HG02840 (cell line): ENCODE results near the gene PLEKHA5.

ENCODE experiments used
- ATAC-seq: cut with Tn5 transposase; IDR thresholded peaks from one replicate; pipeline ENCODE4 v1.9.1; 2021; ENCODE audit warnings: mild to moderate bottlenecking, moderate library complexity, moderate number of reproducible peaks; ENCODE audit not compliant: unreplicated experiment, low FRiP score

Gene PLEKHA5

DNA sequence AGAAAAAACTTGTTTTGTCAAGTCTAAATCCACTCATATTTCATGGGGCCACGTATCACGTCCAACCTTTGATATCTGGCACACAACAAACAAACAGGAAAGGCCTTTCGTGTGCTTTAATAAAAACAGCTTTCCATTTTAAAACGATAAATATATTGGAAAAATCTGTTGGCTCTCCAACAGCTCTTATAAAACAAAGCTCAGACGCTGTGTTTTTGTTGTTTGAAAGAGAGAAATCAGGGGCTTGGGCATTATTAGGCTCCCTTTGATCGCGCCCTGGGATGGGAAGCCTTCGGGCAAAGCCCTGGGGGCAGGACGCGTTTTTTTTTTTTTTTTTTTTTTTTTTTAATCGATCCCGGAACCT lies 429 bp upstream of the PLEKHA5 start:
- no peak for ATAC-seq

DNA sequence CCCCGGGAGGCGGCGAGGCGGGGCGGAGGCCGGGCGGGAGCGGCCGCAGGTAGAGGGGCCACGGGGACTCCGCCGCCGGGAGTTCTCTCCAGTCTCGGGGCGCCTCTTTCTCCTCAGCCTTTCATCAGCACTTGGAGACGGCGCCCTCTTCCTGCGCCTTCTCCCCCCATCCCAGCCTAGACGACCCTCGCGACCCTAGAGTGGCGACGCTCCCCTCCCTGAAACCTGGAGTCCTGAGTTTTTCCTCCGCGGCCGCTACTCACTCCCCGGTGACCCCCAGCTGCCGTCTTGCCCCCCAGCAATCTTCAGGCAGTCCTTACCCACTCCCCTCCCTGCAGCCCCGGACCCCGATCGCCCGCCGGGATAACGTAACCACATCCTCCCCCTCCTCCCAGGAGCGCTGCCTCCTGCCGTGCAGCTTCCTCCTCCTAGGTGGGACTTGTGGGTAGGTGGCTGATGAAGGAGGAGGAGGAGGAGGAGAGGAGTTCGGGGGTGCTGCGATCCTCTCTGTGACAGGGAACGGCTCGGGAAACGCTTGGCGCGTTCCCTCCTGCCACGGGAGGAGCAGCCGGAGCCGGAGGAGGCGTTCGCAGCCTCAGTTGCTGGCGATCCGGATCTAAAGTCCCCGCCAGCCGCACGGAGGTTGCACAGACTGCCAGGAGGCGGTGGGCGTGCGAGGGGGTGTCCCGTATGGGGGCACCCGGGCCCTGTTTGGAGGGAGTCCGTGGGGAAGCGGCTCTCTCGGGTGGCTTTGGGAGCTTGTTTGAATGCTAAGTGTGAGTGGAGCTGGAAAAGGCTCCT lies 891 bp downstream of the PLEKHA5 start:
- ATAC-seq: no peak

DNA sequence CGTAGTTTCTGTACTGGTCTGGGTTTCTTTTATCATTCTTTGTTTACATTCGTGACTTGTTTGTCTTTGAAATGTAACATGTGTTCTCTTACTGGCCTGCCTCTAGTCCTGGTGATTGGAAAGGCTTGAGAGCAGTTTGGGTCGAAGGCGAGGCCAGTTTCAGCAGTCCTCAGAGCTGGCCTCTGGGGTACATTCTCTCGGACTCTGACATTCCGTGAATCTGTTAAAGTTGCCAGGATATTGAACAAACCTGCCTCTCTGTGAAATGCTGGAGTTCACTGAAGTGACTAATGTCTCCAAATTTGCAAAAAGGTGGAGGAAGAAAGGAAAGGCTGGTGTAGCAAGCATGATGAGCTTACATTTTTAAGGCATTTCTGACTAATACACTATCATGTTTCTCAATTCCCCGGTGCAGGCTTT lies 1.5 kb downstream of the PLEKHA5 start:
- no peak for ATAC-seq

DNA sequence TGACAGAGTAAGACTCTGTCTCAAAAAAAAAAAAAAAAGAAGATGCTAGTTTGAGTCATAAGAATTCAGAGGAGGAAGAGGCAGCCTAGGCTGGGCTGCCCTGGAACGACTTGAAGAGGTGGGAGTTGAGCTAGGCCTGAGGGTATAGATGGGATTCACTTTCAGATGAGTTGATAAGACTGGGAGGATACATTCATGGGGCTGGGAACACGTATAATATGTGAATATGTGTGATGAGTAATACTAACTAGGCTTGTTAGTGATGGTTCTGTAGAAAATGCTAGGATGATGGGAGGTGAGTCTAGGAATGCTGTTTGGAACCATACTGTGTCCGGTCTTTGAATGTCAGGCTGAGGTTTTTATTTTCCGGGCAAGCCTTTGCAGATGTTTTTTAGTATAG lies 9.0 kb downstream of the PLEKHA5 start:
- ATAC-seq: no peak

DNA sequence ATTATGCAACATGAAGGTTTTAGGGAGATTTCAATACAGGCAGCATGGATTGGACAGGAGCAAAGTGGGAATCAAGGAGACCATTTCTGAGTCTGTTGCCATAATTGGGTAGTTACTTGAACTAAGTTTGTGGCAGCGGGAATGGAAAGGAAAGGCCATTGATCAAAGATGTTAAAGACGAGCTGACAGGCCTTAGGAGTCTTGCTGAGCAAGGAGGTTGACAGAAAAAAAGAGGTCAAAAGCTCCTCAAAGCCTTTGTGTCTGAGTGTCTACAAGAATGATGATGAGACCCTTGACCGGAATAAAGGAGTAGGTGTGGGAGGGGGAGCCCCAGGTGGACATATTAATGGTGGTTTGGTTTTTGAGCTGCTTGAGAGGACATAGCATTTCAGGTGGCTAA lies 9.4 kb downstream of the PLEKHA5 start:
- no peak for ATAC-seq

DNA sequence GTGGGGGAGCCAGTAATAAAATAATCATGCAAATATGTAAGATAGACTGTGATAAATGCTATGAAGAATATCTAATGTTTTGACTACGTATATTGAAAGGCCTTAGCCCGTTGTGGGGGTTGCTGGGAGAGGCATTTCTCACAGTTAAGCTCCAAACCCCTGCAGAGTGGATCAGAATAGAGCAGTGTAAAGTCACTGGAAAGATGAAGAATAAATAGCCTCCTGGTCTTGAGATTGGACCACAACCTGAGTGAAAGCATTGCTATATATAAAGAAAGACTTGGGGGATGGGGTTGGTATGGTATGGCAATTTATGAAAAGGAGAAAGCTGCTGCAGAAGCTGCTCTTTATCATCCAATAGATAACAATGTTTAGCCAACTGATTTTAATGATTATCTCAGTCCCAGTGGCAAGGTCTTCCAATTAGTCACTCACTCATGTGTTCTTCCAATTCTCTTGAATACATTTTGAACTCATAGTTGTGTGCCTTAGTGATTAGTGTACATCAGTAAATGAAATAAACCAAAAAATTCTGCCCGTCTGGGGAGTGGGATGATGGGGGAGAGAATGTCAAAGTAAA lies 10.2 kb downstream of the PLEKHA5 start:
- ATAC-seq: no peak

DNA sequence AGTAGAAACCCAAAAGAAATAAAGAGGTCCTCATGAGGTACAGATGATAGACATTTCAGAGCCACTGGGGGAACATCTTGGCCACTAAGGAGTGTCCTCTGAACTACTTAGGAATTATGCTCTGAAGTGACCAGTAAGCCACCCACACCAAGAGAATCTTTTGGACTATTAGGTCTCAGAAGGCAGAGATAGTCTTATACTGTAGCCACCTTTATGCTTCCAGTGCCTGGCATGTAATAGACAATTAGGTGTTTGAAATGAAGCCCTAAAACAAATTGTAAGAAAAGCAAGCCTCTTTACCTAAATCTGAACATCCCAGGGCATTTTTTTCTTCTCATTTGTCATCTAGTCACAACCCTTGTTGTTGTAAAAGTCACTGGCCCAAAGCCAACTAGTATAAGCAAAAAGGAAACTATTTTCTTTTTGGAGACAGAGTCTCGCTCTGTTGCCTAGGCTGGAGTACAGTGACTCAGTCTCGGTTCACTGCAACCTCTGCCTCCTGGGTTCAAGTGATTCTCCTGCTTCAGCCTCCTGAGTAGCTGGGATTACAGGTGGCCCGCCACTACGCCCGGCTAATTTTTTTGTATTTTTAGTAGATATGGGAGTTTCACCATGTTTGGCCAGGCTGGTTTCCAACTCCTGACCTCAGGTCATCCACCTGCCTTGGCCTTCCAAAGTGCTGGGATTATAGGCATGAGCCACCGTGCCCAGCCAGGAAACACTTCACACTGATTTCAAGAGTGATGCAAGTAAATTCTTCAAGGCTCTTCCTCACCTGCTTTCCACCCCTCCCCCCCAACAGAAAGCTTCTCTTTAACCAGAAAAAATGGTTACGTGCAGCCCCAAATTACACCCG lies 11.1 kb downstream of the PLEKHA5 start:
- no peak for ATAC-seq

DNA sequence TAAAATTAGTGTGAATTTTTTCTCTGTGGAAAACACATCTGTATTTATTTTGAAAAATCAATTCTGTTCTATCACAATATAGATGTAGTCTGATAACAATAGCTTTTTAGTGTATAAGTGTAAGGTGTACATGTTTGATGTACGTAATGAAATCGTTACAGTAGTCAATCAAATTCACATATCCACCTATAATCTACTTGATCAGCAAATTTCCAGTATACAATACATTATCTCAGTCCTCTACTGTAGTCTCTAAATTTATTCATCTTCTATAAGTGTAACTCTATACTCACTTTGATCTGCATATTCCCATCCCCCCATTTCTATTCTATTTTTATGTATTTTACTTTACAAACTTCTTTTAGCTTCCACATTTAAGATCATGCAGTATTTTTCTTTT lies 13.0 kb downstream of the PLEKHA5 start:
- no peak for ATAC-seq

DNA sequence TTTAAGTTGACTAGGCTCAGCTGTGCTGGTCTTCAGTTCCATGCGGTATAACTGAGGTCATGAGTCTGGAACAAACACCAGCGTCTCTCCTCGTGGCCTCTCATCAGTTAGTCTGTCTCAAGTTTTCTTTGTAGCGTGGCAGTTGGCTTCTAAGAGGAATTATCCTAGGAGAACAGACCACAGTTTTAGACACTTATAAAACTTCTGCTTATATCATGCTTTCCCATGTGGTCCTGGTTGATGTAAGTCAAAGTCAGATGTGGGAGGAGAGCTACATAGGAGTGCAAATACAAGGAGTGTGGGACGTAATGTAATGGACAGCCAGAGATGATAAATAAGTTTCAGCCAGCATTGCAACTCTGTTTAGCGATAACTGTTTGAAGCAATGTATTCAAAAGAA lies 14.8 kb downstream of the PLEKHA5 start:
- no peak for ATAC-seq

DNA sequence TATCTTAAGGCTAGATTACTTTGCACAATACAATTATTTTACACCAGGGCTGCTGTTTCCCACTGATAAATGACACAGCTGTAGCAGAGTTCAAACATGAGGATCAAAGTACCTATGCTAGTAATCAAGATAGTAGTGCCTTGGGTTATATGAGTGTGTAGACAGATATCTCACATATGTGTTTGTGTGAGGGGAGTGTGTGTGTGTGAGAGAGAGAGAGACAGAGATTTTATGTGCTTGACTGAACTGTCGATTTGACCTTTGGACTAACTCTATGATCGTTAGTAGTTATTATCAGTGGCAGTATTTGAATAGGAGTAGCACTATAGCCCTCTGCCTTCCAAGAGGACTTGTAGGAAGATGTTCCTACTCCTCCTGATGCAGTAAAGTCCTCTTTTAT lies 15.5 kb downstream of the PLEKHA5 start:
- no peak for ATAC-seq

DNA sequence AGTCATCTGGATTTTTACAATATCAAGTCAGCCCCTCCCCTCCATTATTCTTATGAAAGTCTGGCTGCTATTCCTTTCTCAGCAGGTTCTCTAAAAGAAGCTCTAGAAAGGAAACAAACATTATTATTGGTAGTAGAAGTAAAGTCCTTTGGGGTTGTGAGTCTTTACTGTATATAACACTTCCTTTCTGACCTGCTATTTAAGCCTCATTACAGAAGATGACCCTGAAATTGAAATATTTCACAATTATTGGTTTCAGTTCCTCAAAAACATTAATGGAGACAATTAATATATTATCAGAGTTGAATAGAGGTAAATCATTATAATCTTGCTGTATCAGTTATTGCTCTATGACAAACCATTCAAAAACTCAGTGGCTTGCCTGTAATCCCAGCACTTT lies 19.3 kb downstream of the PLEKHA5 start:
- no peak for ATAC-seq

DNA sequence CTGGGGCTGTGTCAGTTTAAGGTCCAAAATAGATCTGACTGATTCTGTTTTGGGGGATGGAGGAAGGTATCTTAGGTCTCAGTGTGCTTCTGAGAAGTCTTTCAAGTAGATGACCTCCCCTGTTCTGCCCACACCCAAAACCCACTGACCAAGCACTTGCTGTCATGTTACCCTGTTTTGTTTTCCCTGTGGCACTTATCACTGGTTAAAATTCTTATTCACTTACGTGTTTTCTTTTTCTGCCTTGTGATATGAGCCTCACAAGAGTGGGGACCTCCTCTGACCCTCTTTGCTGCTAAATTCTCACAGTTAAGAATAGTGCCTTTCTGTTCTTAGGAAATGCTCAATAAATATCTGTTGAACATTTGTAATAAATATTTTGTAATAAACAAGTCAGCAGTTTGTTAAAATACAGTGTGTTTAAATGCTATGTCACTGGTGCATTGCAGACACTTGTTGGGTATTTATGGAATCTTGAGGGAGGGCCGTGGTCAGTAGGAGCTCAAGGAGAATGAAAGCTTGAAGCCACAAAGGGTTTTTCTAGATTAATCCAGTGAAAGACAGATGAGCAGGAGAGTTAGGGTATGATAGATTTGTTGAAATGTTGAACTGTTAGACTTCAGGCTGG lies 20.9 kb downstream of the PLEKHA5 start:
- no peak for ATAC-seq

DNA sequence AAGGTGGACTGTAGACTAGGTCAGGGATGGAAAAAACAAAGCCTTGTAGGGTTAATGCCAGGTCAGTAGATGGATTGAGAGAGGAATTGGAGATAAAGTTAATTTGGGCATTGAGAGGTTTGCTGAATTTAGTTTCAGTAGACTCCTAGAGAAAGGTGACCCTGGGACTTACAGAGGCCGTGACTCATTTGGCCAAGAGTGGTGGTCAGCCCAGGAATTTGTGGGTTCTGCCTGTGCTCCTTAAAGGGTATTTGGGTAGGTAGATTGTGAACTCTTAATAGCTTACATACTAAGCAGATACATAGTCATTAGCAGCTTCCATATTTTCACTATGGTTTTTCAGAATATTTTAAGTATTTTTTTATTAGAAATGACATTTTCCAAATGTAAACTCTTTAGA lies 21.8 kb downstream of the PLEKHA5 start:
- no peak for ATAC-seq

DNA sequence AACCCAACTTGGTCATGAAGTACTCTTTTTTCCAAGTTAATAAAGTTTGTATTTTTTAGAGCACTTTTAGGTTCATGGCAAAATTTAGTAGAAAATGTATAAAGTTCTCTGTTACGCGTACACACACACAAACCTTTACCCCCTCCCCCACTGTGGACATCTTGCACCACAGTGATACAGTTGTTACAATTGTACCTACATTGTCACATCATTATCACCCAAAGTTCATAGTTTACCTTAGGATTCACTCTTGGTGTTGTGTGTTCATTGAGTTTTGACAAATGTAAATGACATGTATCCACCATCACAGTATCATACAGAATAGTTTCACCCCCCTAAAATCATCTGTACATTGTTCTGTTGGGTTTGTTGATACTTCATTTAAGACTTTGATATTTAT lies 23.9 kb downstream of the PLEKHA5 start:
- ATAC-seq: no peak

DNA sequence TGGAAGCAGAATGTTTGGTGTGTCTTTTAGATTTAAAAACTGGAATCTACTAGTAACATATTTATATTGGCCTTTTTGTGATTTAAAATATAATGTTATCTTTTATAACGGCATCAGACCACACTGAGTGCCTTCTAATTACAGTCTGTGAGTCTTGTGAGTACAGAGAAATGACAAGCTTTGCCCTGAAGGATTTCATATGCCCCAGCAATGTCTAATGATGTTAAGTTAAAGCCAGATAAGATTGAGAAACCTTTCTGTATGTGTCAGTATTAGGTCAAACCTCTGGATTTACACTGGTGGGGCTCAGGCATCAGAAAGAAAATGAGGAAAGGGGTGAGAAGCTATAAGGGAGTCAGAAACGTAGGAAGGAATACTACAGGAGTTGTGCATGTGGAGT lies 25.2 kb downstream of the PLEKHA5 start:
- ATAC-seq: no peak

DNA sequence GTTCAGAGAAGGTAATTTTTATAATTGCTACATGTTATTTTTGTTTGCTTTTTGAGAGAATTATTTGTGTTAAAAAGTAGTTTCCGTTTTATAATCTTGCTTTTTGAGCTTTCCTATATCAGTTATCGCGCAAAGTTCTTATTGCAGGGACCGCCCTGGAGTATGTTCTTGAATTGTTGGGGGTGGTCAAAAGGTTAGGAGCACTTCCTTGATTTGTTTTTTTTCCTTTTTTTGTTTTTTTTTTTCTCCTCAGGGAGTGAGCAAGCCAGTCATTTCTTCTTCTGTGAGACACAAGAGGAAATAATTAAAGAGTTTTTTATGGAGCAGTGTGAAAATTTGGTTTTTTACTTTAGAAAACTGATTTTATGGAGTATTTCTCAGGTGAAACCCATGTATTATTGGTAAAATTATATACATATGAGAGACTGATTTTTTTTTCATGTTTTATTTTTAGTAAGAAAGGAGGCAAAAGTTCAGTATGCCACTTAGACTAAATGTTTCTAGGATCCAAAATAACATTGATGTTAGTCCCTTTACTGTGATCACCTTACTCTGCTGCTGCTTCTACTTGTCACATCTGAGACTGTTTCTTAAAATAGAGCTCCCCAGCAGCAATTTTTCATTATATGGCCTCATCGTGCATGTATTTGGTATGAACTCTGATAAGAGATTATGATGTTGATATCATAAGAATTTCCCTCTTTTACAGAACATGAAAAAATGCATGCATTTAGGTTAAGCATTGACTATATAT lies 26.6 kb downstream of the PLEKHA5 start:
- no peak for ATAC-seq

DNA sequence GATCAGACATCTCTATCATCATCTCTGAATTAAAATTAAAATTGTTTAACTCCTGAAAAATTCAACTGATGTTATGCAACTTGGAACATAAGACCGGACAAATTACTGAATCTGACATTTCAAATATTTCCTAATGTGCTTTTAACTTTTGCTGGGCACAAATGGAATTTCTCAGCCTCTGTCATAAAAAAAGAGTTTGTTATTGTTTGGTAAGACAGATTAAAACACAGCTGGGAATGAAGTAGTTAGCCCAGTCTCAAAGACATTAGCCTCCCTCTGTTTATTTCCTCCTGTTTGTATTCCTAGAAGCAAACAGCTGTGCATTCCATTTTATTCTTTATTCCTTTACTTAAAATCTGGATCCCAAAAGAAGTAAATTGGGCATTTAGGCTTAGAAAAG lies 29.4 kb downstream of the PLEKHA5 start:
- ATAC-seq: no peak

DNA sequence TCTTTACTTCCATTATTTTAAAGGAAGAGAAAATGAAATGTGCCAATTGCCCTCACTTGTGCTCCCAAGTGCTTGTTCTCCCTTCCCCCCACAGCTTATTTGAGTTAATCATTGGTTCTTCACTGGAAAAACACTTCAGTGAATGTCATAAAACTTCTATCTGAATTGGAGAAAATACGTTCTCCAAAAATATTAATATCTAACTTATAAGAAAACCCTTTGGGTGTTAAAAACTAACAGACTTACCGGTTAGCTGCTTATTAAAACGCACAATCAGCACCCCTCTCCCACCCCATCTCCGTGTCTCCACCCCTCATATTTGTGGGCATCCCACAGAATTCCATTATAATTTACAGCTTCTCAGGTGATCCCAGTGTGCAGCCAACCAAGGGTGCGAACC lies 31.7 kb downstream of the PLEKHA5 start:
- ATAC-seq: no peak

DNA sequence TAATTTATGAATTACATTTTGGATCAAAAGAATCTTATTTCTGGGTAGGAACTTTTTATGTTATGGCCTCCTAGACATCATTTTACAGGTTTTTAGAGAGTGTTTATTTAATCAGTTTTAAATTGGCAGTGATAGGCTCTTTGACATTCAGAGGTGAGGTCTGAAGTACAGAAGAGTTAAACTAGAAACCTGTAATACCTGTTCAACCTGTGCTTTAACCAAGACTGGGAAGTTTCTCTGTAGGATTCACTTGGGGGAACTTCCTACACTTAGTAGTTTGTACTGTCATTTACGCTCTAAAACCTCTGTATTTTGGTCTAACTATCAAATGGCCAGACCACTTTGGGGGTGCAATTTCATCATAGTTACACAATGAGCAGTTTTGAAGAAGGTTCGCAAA lies 35.9 kb downstream of the PLEKHA5 start:
- ATAC-seq: no peak

DNA sequence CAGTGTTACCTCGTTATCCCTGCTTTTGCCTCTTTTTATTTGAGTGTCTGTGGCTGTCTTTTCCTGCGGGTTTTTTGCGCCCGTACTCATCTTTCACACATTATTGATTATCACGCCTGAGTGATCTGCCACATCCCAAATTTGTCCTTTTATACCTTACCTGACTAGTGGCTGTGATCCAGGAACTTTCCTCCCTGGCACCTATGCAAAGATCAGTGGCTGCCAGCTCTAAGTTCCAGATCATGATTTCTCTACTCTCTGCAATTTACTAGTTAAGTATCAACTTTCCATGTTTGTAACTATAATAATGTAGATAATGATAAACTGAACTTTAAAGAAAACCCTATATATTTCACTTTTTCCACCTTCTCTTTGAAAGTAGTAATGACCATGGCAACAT lies 36.9 kb downstream of the PLEKHA5 start:
- no peak for ATAC-seq
